HS-27A (cell line): Measurements from ENCODE around the gene SPTLC3.

ENCODE experiments used
- DNase-seq: peaks from one replicate; pipeline ENCODE4 v3.0.0-alpha.2; 2012; ENCODE audit warnings: low read depth, missing footprints

Gene SPTLC3

GRCh38 chr20:12984863-12985262 lies 23.9 kb upstream of the SPTLC3 start:
- no peak for DNase-seq

DNA sequence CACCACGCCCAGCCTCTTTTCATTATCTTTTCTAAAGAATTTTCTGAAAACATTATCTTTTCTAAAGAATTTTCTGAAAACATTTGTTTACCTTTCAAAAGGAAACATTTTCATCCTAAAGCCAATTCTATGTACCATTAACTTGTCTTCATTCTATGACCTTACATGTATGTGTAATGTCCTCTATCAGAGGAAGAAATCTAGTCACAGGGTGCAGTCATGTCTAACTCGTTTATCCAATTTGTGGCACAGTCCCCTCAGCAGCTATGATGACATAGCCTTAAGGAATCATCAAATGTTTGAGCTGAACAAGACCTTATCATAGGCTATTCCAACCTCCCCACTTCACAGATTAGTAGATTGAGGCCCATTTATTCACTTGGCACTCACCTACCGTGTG lies 21.5 kb upstream of the SPTLC3 start:
- no peak for DNase-seq

GRCh38 chr20:12989586-12990115 lies 19.1 kb upstream of the SPTLC3 start:
- no peak for DNase-seq

GRCh38 chr20:12997128-12997655 lies 11.6 kb upstream of the SPTLC3 start:
- no peak for DNase-seq

GRCh38 chr20:12998046-12998445 lies 10.7 kb upstream of the SPTLC3 start:
- no peak for DNase-seq

DNA sequence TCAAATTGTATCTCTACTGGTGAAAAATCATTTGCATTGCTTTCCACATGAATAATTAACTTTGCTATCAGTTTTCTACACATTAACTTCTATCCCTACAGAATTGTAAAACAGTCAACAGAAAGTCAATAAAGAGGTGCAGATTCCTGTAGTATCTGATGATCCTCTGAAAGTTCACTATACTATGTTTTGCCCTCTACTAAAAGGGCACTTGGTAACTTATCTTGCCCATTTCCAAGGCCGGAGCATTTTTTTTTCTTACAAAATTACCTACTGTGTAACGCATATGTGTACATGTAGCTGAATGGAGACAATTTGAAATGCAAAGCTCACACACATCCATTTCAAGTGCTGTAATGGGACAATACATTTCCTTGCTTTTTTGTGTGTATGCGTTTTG lies 9.6 kb upstream of the SPTLC3 start:
- no peak for DNase-seq

DNA sequence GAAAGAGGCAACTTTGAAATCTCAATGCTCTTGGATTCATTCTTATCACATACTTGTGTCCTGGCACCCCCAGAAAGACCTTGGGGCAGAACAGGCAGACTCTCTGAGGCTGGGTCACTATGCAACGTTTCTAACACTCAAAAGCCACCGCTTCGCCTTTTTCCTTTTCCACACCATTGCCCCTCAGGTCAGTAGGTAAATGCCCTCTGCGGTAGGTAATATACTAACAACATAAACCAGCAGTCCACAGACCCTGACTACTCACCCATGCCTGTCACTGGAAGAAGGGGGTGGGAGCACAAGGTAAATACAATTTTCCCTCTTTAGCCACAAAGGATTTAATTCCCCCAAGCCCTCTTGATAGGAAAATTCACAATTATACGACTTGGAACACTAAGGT lies 6.5 kb upstream of the SPTLC3 start:
- no peak for DNase-seq

DNA sequence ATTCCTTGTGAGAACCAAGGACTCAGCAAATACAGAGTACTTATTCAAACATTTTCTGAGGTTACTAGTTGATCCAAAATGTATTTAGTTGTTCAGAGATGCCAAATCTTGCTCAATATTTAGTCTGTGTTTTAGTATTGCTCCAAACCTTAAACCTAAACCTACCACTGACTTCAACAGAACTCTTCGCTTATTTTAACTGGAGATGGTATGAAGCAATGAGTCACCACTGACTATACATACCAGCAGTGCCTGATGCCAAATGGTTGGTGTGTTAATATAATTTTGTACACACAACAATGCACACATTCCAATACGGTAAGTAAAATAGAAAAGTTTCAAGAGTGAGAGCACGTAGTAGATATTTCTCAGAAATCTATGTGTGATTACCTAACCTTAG lies 1.9 kb upstream of the SPTLC3 start:
- no peak for DNase-seq

DNA sequence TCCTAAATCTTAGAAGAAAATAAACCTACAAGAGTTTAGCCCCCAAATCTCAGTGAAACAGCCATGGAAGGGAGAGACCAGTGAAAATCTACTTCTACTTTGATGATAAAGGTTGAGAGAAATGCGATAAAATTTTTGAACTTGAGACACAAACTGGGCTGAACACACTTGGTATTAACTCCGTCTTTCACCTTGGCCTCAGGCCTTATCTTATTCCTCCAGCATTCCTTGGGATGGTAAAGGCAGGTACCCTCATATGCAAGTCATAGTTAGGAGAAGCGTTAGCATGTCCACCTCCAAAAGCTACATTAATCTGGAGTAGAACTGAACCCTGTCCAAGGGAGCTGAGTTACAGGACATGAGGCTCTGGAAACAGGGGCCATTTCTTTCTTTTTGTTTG lies 1.2 kb upstream of the SPTLC3 start:
- no peak for DNase-seq

DNA sequence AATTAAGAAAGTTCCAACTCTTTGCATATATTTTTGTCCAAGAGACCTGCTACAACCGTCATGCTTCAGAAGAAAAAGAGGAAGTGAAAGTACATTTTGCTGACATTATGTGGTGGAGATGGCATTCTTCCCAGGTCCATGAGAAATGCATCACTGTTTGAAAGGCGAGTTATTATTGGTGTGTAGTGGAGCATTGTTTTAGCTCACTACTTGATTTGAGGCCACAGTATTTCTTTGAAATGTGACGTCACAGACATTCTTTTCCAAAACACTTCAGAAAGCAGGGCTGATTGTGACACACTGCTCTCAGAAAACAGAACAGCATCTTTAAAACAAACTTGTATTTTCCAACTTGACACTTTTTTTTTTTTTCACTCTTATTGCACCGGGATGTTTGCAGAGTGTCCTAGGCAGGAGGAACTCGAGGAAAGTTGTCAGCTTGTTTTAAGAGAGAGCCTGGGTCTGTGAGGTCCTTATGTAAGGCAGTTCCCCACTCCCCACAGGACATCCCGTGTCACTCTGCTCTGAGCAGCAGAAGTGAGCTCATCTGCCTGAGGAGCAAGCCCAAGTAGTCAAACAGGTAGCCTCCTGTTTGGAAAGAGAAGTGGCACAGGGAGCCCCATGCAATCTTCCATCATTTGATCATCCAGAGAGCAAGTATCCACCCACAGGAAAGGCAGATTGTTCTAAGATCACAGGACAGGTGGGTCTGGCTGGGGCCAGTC lies 1.1 kb downstream of the SPTLC3 start:
- no peak for DNase-seq

DNA sequence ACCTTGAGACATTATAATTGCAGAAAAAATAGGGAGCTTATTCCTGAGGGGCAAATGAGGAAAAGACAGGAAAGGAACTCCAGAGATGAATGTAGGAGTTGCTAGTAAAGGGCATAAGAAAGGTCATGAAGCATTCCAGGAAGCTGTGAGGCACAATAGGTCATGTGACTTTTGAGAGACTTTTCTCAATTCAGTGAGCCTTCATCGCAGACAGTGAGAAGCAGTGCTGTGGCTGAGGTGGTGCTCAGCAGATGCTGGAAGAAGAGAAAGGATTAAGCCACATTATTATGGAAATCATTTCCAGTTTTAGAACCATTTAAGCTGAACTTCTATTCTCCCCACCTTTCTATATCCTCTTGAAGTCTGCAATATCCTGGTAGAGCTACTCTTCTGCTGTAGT lies 4.1 kb downstream of the SPTLC3 start:
- DNase-seq = no peak

DNA sequence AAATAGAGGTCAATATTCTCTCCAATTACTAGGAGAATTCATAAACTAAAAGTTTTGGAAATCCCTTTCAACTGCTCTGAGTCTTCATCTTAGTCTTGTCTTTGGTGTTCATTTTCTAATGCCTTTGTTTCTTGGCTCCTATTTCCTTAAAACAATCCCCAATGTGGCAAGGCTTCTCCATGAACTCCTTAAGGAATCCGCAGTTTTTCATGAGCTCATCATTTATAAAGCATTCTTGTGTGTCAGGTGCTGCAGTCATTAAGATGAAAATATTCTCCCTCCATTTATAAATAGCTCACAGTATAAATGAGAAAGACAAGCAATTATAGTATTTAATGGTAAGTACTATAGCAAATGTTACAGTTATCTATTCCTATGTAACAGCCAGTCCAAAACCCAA lies 4.6 kb downstream of the SPTLC3 start:
- no peak for DNase-seq

GRCh38 chr20:13017235-13017634 lies 8.5 kb downstream of the SPTLC3 start:
- no peak for DNase-seq

DNA sequence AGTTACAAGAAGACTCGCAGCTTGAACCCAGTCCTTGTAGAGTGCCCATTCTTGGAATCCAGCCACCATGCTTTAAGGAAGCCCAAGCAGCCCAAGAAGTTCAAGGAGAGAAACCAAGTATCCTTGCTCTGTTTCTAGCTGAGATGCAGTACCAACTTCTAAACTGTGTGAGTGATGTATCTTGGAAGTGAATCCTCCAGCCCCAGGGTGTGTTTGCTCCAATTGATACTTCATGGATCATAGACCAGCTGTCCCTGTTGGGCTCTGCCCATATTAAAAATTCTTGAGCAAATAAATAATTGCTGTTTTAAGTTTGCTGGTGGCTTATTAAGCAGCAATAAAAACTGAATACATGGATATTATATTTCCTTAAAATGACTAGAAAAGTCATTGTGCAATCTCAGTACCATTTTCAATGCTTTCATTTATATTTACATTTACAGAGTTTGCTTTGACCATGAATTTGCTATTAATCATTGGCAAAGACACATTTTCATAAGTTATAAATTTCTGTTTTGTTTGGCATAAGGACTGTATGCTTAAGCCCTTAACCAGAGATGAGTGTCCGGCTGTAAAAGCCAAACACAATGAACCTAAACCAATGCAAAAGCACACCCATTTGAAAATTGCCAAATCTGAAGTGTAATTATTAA lies 9.2 kb downstream of the SPTLC3 start:
- no peak for DNase-seq

DNA sequence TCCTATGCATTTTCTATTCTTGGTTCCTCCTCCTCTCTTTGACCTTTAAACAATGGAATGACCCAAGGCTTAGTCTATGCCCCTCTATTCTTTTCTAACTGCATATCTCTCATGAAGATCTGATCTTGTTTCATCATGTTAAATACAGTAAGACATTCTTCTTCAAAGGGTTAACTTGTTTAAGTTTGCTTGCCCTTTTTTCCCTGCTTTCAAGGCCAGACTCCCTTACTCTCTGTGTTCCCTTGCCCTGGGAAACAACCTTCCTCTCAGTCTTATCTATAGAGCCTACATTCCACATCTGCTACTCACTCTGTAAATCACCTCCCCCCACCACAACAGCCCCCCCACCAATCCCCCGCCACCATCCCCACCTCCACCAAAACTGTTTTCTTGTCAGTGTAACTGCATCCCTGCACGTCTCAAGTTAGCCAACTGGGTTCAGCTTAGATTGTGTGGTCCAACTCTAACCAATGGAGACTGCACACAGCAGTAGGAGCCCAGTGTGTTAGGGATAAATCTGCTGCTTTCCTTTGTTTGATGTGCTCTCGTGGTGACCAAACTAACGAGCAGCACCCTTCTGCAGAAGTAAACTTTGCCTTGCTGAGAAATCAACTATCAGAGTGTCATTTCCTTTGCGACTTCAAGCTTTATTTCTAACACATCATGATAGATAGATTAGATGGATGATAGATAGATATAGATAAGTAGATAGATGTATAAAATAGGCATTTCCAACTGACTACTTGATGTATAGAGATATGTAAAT lies 12.6 kb downstream of the SPTLC3 start:
- no peak for DNase-seq

DNA sequence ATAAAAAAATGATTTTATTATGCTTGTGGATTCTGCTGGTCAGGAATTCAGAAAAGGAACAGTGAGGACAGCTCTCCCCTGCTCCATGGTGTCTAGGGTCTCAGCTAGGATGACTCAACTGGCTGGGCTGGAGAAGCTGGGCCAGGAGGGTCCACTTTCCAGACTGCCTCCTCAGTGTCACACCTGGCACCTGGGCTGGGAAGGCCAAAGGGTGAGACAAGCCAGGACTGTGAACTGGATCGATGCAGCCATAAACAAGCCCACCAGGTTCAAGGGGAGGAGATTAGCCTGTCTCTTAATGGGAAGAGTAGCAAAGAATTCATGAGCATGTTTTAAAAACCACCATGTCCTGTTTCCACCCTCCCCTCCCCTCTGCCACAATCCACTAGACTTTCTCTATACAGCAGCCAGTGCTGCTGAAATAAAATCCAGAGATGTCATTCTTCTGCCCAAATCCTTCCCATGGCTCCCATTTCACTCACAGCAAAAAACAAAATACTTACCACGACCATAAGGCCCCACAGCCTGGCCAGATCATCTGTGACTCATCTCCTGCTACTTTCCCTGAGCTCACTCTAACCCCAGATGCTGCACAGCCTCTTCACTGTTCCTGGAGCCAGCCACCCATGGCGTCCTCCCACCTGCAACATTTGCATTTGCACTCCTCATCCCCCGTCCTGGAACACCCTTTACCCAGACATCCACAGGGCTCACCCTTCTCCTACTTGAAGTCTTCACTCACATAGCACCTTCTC lies 13.8 kb downstream of the SPTLC3 start:
- no peak for DNase-seq

GRCh38 chr20:13024596-13024995 lies 15.8 kb downstream of the SPTLC3 start:
- no peak for DNase-seq

DNA sequence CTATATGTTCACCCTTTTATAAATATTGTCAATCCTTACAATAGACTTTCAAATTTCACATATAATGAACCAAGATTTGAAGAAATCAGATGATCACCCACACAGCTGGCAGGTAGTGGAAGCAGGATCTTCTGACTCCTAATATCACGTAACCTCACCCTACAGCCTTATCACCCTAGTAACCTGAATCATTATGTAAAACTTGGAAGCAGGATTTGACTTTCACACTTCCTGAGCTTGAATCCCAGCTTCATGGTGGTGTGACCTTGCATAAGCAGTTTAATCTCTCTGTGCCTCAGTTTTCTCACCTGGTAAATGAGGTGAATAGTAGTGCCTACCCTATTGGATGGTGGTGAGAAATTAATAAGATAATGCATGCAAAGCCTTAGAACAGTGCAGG lies 16.4 kb downstream of the SPTLC3 start:
- no peak for DNase-seq

DNA sequence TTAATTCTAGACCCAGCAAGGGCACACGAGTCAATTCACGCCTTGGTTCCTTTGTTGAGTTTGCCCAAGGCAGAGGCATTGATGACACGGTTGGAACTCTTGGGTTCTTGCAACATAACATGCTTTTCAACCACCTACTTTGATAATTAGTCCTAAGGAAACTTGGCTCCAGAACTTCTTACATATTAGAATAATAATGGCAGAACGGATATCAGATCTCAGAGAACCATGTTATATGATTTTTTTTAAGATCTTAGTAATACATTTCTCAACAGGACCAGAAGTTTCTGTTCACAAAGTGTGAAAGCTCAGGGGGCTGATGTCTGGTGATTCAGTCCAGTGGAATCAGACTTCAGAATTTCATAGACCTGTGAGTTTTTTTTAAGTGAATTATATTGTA lies 19.2 kb downstream of the SPTLC3 start:
- no peak for DNase-seq

DNA sequence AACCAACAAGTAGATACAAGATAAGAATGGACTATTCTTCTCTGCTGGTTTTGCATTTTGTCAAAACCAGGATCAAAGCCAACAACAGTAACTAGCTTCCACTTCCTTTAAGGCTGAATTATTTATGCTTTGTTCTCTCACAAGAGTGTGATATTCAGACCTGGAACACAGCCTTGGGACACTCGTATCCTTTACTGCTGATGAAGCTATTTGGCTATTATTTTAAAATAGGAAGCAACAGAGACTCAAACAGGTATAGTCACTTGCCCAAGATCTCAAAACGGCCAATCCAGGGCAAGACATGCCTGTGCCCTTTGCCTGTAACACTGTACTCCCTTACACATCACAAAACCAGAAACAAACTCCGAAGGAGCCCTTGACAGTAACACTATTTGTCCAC lies 19.9 kb downstream of the SPTLC3 start:
- DNase-seq = no peak

GRCh38 chr20:13029687-13030375 lies 21.1 kb downstream of the SPTLC3 start:
- DNase-seq = peak; percentile 99
